GM12878 (cell line): ENCODE measurements around the gene KANSL3. TPM values are rescaled to one million over a fixed set of nuclear protein-coding genes. Genes with fewer than 3 reads are reported as not detected.

ENCODE experiments used
- ATAC-seq: fragments of 200-7000 bp; cut with Tn5 transposase; 3 replicates; pipeline ENCODE4 v1.9.1; 2020; ENCODE audit warnings: mild to moderate bottlenecking, moderate library complexity
- BruUV-seq: library from RNA; stranded (reverse); fragments of 400-500 nt; replicated peaks from 2 replicates; lab custom pipeline; 2021; lab: Mats Ljungman, UMichigan
- CTCF ChIA-PET: fragments of 300-600 bp; sonication (Branson Sonifier 250); formaldehyde crosslinking; extraction: SDS; loops from one replicate; lab custom pipeline; 2021; ENCODE audit warnings: inconsistent platforms; lab: Yijun Ruan, JAX
- POLR2A ChIA-PET: fragments of 350-600 bp; formaldehyde crosslinking; extraction: SDS; loops from one replicate; lab custom pipeline; 2021; ENCODE audit warnings: inconsistent platforms; lab: Charles Lee
- RAD21 ChIA-PET: fragments of 300-600 bp; sonication (Branson Sonifier 250); formaldehyde crosslinking; loops from one replicate; lab custom pipeline; 2023; ENCODE audit warnings: antibody characterized with exemption; ENCODE audit not compliant: unreplicated experiment; lab: Charles Lee
- SMC1A ChIA-PET: fragments of 300-600 bp; sonication (Branson Sonifier 250); formaldehyde crosslinking; loops from one replicate; lab custom pipeline; 2023; ENCODE audit not compliant: unreplicated experiment, uncharacterized antibody; lab: Charles Lee
- DNase-seq: peaks from one replicate; pipeline ENCODE4 v3.0.0-alpha.2; 2011; ENCODE audit warnings: low read depth, low spot score
- FAIRE-seq: peaks from 3 replicates; lab custom pipeline; 2011; peaks lifted over from hg19 to GRCh38; lab: Jason Lieb, UNC
- H2AFZ ChIP-seq: 2 replicates; pipeline ENCODE4 v1.6.0; 2011; ENCODE audit warnings: low read depth, low read length, control low read depth; ENCODE audit not compliant: control insufficient read depth
- H3K27ac ChIP-seq: 2 replicates; pipeline ENCODE4 v1.5.1; 2011; ENCODE audit warnings: control low read depth; ENCODE audit not compliant: control insufficient read depth, insufficient read depth
- H3K27me3 ChIP-seq, 2 experiments: replicated peaks in 1 of 2; 2 replicates each; pipeline versions ENCODE4 v1.6.0 to v1.6.1; 2011; ENCODE audit warnings: low read length in 1 of 2; ENCODE audit not compliant: control insufficient read depth in 2 of 2, insufficient read depth in 2 of 2
- H3K36me3 ChIP-seq, 2 experiments: 2 replicates each; pipeline ENCODE4 v1.5.1; 2011; ENCODE audit warnings: low read length in 1 of 2; ENCODE audit not compliant: control insufficient read depth in 2 of 2, insufficient read depth in 2 of 2
- H3K4me1 ChIP-seq: 2 replicates; pipeline ENCODE4 v1.6.1; 2011; ENCODE audit warnings: mild to moderate bottlenecking, low read length, moderate library complexity, mixed read lengths; ENCODE audit not compliant: control insufficient read depth, insufficient read depth
- H3K4me2 ChIP-seq: 2 replicates; pipeline ENCODE4 v1.6.0; 2011; ENCODE audit warnings: control low read depth; ENCODE audit not compliant: control insufficient read depth, insufficient read depth
- H3K4me3 ChIP-seq: fragments of 200-600 bp; sonication (generic); 2 replicates; pipeline ENCODE4 v1.5.1; 2016
- H3K79me2 ChIP-seq: 2 replicates; pipeline ENCODE4 v1.6.0; 2011; ENCODE audit warnings: low read length; ENCODE audit not compliant: control insufficient read depth, insufficient read depth
- H3K9ac ChIP-seq: 2 replicates; pipeline ENCODE4 v1.8.0; 2011; ENCODE audit warnings: low read length, control low read depth, mixed read lengths; ENCODE audit not compliant: control insufficient read depth, insufficient read depth
- H3K9me3 ChIP-seq: replicated peaks from 3 replicates; pipeline ENCODE4 v1.5.1; 2011; ENCODE audit warnings: mild to moderate bottlenecking, low read length; ENCODE audit not compliant: control insufficient read depth, insufficient read depth
- H4K20me1 ChIP-seq: 2 replicates; pipeline ENCODE4 v1.6.0; 2011; ENCODE audit not compliant: control insufficient read depth, insufficient read depth
- BMI1 ChIP-seq: fragments of 450-650 bp; IDR thresholded peaks from 2 replicates; pipeline ENCODE4 v1.6.1; 2016; ENCODE audit warnings: mild to moderate bottlenecking, moderate library complexity, borderline replicate concordance
- EZH2 ChIP-seq: IDR thresholded peaks from 2 replicates; pipeline ENCODE4 v1.6.1; 2012; ENCODE audit warnings: low read depth, mild to moderate bottlenecking, control low read depth, inconsistent platforms, low read length, borderline replicate concordance; ENCODE audit not compliant: control insufficient read depth
- FOXM1 ChIP-seq: IDR thresholded peaks from 2 replicates; pipeline ENCODE4 v1.6.1; 2012; ENCODE audit warnings: low read depth, mild to moderate bottlenecking, inconsistent platforms, low read length, moderate library complexity
- HSF1 ChIP-seq: fragments of 150-350 bp; IDR thresholded peaks from 2 replicates; pipeline ENCODE4 v1.6.1; 2014; ENCODE audit warnings: mild to moderate bottlenecking, low read depth, low read length
- IKZF2 ChIP-seq, 2 experiments: fragments of 450-650 bp; IDR thresholded peaks; 2 replicates each; pipeline ENCODE4 v1.6.1; 2017; ENCODE audit warnings: mild to moderate bottlenecking in 2 of 2, moderate library complexity in 2 of 2
- JUNB ChIP-seq: IDR thresholded peaks from 2 replicates; pipeline ENCODE4 v1.6.1; 2016; ENCODE audit warnings: antibody characterized with exemption, mild to moderate bottlenecking
- JUND ChIP-seq: IDR thresholded peaks from 2 replicates; pipeline ENCODE4 v1.6.1; 2012; ENCODE audit warnings: low read depth, mild to moderate bottlenecking, low read length, improper control_type of control experiment, moderate library complexity
- MEF2A ChIP-seq: IDR thresholded peaks from 2 replicates; pipeline ENCODE4 v1.6.1; 2011; ENCODE audit warnings: low read depth, mild to moderate bottlenecking, low read length, moderate library complexity; ENCODE audit not compliant: insufficient read depth
- NFYB ChIP-seq: IDR thresholded peaks from 2 replicates; pipeline ENCODE4 v1.6.1; 2011; ENCODE audit warnings: low read depth, mild to moderate bottlenecking, low read length, improper control_type of control experiment, moderate library complexity; ENCODE audit not compliant: insufficient read depth
- NRF1 ChIP-seq: conservative IDR thresholded peaks from 2 replicates; pipeline ENCODE4 v1.6.1; 2011; ENCODE audit warnings: mild to moderate bottlenecking, low read depth, low read length, improper control_type of control experiment
- PML ChIP-seq: IDR thresholded peaks from 2 replicates; pipeline ENCODE4 v1.6.1; 2012; ENCODE audit warnings: low read length, inconsistent platforms
- WGBS: methylation state at CpG from one replicate; pipeline ENCODE4 v1.1.6; 2016; ENCODE audit warnings: low lambda C conversion rate; ENCODE audit not compliant: insufficient replicate concordance, insufficient coverage; ENCODE audit errors: missing lambda C conversion rate; 5-methylcytosine and 5-hydroxymethylcytosine counted together
- in situ Hi-C: fragments of 300-500 bp; cut with MboI; formaldehyde crosslinking; loops from 9 replicates; pipeline ENCODE4 v1.14.3; 2018; ENCODE audit warnings: mixed read lengths
- intact Hi-C: fragments of 100-400 bp; cut with micrococcal nuclease; formaldehyde crosslinking; loops from one replicate; pipeline ENCODE4 v1.14.2; 2022; ENCODE audit not compliant: unreplicated experiment
- polyA plus RNA-seq, 11 experiments: library from polyadenylated mRNA; depleted of rRNA in 4 of 11; unstranded in 6 of 11; stranded (reverse) in 5 of 11; fragments of >200 nt; fragmentation: Nextera tagmentation in 4 of 11; fragmentation: Illumina TruSeq in 1 of 11; extraction: Ambion mirVana in 4 of 11; extraction: Trizol in 1 of 11; gene quantifications; 1 replicate in 1 of 11; 2 replicates in 10 of 11; pipeline versions ENCODE4 v1.2.1 to v1.2.3, GENCODE V29; 2011 to 2016; ENCODE audit warnings: inconsistent platforms in 2 of 11, missing spikeins in 2 of 11, low read depth in 1 of 11
- total RNA-seq, 4 experiments: library from RNA; depleted of rRNA in 3 of 4; stranded (reverse); fragments of >200 nt in 3 of 4; fragmentation: Illumina TruSeq in 1 of 4; extraction: Trizol in 1 of 4; gene quantifications; 2 replicates each; pipeline versions ENCODE4 v1.2.1 to v1.2.3, GENCODE V29; 2013 to 2021
- TF ChIP-seq, protein P1 (sequence below): IDR thresholded peaks from 2 replicates; pipeline ENCODE4 v1.6.1; 2012; ENCODE audit warnings: low read depth, low read length, improper control_type of control experiment
- TF ChIP-seq, protein P2 (sequence below): fragments of 450-650 bp; IDR thresholded peaks from 2 replicates; pipeline ENCODE4 v1.6.1; 2014; ENCODE audit warnings: mild to moderate bottlenecking

KANSL3 gene
- total and polyA plus RNA-seq, 10 of the 15 experiments (the other 5 are each of a cell fraction or from before 2014, with no cell fraction given), result 5.6 to 25.9 (median 16.7) TPM

DNA sequence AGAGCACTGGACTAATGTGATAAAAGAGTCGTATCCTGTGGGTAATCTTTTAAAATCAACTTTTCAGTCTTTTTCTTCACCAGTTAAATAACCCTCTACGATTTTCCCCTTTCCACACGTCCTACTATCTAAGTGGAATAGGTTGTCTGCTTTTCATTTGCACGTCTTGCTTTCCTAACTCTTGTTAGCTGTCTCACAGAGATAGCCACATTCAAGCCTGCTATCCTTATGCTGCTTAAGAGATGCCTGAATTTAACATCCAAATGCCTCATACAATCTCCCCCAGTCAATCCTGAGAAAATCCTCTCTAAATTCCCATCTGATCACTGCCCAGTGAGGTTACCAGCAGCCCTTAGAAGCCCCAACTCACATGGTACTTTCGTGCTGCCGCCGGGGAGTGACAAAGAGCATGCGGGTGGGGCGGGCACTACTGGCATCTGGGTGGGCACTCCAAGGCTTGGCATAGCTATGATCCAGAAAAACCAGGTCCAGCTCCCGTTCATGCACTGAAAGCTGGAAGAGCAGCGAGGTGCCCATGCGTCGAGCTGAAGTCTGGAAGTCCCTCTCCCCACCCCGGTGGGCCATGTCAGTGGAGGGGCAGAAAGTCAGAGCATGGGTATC lies 1.5 kb downstream of the KANSL3 start (continued):
- TF ChIP-seq, protein P1, sequence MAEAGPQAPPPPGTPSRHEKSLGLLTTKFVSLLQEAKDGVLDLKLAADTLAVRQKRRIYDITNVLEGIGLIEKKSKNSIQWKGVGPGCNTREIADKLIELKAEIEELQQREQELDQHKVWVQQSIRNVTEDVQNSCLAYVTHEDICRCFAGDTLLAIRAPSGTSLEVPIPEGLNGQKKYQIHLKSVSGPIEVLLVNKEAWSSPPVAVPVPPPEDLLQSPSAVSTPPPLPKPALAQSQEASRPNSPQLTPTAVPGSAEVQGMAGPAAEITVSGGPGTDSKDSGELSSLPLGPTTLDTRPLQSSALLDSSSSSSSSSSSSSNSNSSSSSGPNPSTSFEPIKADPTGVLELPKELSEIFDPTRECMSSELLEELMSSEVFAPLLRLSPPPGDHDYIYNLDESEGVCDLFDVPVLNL, result no peak

- POLR2A ChIA-PET, result no interaction called here
- CTCF ChIA-PET, result interaction anchor here (1.0 to 1.1 kb wide), 2 partner anchors 13 to 128 kb away, joined by 3 to 4 read pairs; no protein-coding TSS in a partner anchor
- in situ Hi-C loops, result no loop called here
Measured at GRCh38 chr2:96633641-96634040, 4.5 kb downstream of the KANSL3 start.

More at GRCh38 chr2:96633641-96634040, 4.5 kb downstream of the KANSL3 start:
- no peak overlapping the region for H3K27ac ChIP-seq
- peaks cover 2 to 24% of the 10 kb centered on the region in 2 experiments; a peak in 3 of 4 replicates for H3K36me3 ChIP-seq
- ATAC-seq (no peak), FAIRE-seq (no peak), DNase-seq (no peak)
- H3K27me3 ChIP-seq, result no peaks in the 10 kb centered on the region
- no peak overlapping the region for H2AFZ ChIP-seq
- H4K20me1 ChIP-seq, result no peaks in the 10 kb centered on the region
- RAD21 ChIA-PET, result no interaction called here
- intact Hi-C loops, result no loop called here
- no peak overlapping the region for H3K4me3 ChIP-seq
- BruUV-seq, result no TSS peak
- H3K79me2 ChIP-seq, result peaks cover 28% of the 10 kb centered on the region
- H3K4me1 ChIP-seq, result no peaks in the 10 kb centered on the region; the same call in 1 of the 2 replicates
- over 99% methylated on average over 9 of the region's 9 CpGs for WGBS
- no peak for TF ChIP-seq IKZF2 (IDR thresholded peaks at IDR 0.05)
- no peak for TF ChIP-seq FOXM1
- no peak for TF ChIP-seq HSF1
- no peak for TF ChIP-seq PML
- no peak for TF ChIP-seq MEF2A
- TF ChIP-seq JUNB, result no peak
- TF ChIP-seq, protein P2, sequence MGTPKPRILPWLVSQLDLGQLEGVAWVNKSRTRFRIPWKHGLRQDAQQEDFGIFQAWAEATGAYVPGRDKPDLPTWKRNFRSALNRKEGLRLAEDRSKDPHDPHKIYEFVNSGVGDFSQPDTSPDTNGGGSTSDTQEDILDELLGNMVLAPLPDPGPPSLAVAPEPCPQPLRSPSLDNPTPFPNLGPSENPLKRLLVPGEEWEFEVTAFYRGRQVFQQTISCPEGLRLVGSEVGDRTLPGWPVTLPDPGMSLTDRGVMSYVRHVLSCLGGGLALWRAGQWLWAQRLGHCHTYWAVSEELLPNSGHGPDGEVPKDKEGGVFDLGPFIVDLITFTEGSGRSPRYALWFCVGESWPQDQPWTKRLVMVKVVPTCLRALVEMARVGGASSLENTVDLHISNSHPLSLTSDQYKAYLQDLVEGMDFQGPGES, result no peak
- TF ChIP-seq BMI1, result no peak
- TF ChIP-seq EZH2, result no peak
- no peak for TF ChIP-seq NFYB
- TF ChIP-seq NRF1, result no peak
- TF ChIP-seq JUND, result no peak
- no peaks in the 10 kb centered on the region for H3K9me3 ChIP-seq
- SMC1A ChIA-PET, result interaction anchor here (1.2 to 1.7 kb wide), 2 partner anchors 10 to 27 kb away, joined by 3 read pairs; no protein-coding TSS in a partner anchor
- no peak overlapping the region for H3K9ac ChIP-seq
- no peak overlapping the region for H3K4me2 ChIP-seq
